LNCaP clone FGC (cell line): ENCODE data around the gene ENDOV.
A peak's percentile ranks its signal among the peaks of the same experiment; 100 is the strongest.

Experiments used
- DNase-seq: peaks from one replicate; pipeline ENCODE4 v3.0.0-alpha.2; 2011; ENCODE audit warnings: low read depth
- H3K4me3 ChIP-seq: 2 replicates; pipeline ENCODE4 v1.5.1; 2011; ENCODE audit warnings: mild to moderate bottlenecking, low read depth, low read length, control low read depth
- CTCF ChIP-seq: IDR thresholded peaks from 2 replicates; pipeline ENCODE4 v1.5.1; 2012; ENCODE audit warnings: mild to moderate bottlenecking; ENCODE audit not compliant: control insufficient read depth, insufficient read depth; ENCODE audit errors: extremely low read depth

ENDOV gene

GRCh38 chr17:80453998-80454556 is 39.1 kb downstream of the ENDOV start:
- no peak for TF ChIP-seq CTCF
- peak overlapping the region; percentile 87 for H3K4me3 ChIP-seq
- DNase-seq = no peak

GRCh38 chr17:80454557-80455335 is 39.8 kb downstream of the ENDOV start:
- H3K4me3 ChIP-seq = peak overlapping the region; percentile 87
- peak; percentile 83 for DNase-seq
- no peak for TF ChIP-seq CTCF

- no peak for TF ChIP-seq CTCF
- H3K4me3 ChIP-seq = peak overlapping the region; percentile 87
- peak; percentile 18 for DNase-seq
These were observed 40.4 kb downstream of the ENDOV start for GRCh38 chr17:80455336-80455710.

GRCh38 chr17:80455784-80456183 is 40.8 kb downstream of the ENDOV start:
- peak overlapping the region; percentile 87 for H3K4me3 ChIP-seq
- DNase-seq = no peak
- TF ChIP-seq CTCF = no peak

- TF ChIP-seq CTCF = no peak
- H3K4me3 ChIP-seq = no peak overlapping the region
- DNase-seq = no peak
These were observed 41.7 kb downstream of the ENDOV start for GRCh38 chr17:80456465-80457235.

- no peak overlapping the region for H3K4me3 ChIP-seq
- DNase-seq = no peak
- TF ChIP-seq CTCF = no peak
These were observed 42.4 kb downstream of the ENDOV start for GRCh38 chr17:80457236-80457856.
